IPS-18a (cell line): ENCODE results near the gene ARHGAP24.

Experiments used
- H3K27ac ChIP-seq: one replicate; pipeline ENCODE4 v1.5.1; 2013; ENCODE audit warnings: low read length
- H3K27me3 ChIP-seq: one replicate; pipeline ENCODE4 v1.6.1; 2013; ENCODE audit warnings: mild to moderate bottlenecking, low read length; ENCODE audit not compliant: control insufficient read depth, insufficient read depth
- H3K36me3 ChIP-seq: one replicate; pipeline ENCODE4 v1.6.1; 2013; ENCODE audit warnings: low read depth, low read length; ENCODE audit not compliant: control insufficient read depth
- H3K4me1 ChIP-seq: one replicate; pipeline ENCODE4 v1.6.1; 2013; ENCODE audit warnings: low read depth, low read length; ENCODE audit not compliant: control insufficient read depth
- H3K4me3 ChIP-seq: one replicate; pipeline ENCODE4 v1.5.1; 2013; ENCODE audit warnings: low read length
- H3K9ac ChIP-seq: one replicate; pipeline ENCODE4 v1.6.1; 2013; ENCODE audit warnings: mild to moderate bottlenecking, low read length, moderate library complexity
- H3K9me3 ChIP-seq: one replicate; pipeline ENCODE4 v1.6.1; 2013; ENCODE audit warnings: low read depth, low read length; ENCODE audit not compliant: control insufficient read depth

The ARHGAP24 gene

GRCh38 chr4:86035688-86036087, 560.7 kb downstream of the ARHGAP24 start:
- H3K27ac ChIP-seq = no peak overlapping the region
- no peaks in the 10 kb centered on the region for H3K27me3 ChIP-seq
- H3K36me3 ChIP-seq = no peaks in the 10 kb centered on the region
- no peak overlapping the region for H3K4me3 ChIP-seq
- no peaks in the 10 kb centered on the region for H3K9me3 ChIP-seq
- no peak overlapping the region for H3K9ac ChIP-seq
- no peaks in the 10 kb centered on the region for H3K4me1 ChIP-seq

DNA sequence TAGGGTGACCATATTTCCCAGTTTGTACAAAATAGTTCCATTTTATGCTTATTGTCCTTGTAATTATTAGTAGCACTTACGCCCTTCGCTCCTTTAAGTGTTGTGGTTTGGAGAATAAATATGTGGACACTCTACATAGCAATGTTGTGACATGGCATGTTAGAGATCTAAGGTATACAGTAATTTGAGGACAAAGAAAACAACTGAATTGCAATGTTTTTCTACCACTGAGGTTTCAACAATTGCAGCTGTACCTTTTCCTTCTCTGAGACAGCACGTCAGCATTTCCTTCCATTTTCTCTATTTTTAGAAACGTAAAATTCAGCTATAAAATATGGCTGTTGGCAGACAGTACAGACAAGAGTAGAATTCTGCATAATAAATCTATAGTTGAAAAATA, 561.8 kb downstream of the ARHGAP24 start:
- H3K27ac ChIP-seq = no peak overlapping the region
- H3K9me3 ChIP-seq = no peaks in the 10 kb centered on the region
- H3K9ac ChIP-seq = no peak overlapping the region
- H3K27me3 ChIP-seq = no peaks in the 10 kb centered on the region
- no peaks in the 10 kb centered on the region for H3K36me3 ChIP-seq
- H3K4me3 ChIP-seq = no peak overlapping the region
- H3K4me1 ChIP-seq = no peaks in the 10 kb centered on the region

GRCh38 chr4:86038037-86038436, 563.1 kb downstream of the ARHGAP24 start:
- no peaks in the 10 kb centered on the region for H3K9me3 ChIP-seq
- H3K4me3 ChIP-seq = no peak overlapping the region
- no peak overlapping the region for H3K27ac ChIP-seq
- H3K36me3 ChIP-seq = no peaks in the 10 kb centered on the region
- no peaks in the 10 kb centered on the region for H3K27me3 ChIP-seq
- H3K9ac ChIP-seq = no peak overlapping the region
- H3K4me1 ChIP-seq = no peaks in the 10 kb centered on the region

- Histone ChIP-seq H3K27ac (no peak overlapping the region), H3K4me3 (no peak overlapping the region), H3K9ac (no peak overlapping the region)
Measured at GRCh38 chr4:86043755-86044592, 569.0 kb downstream of the ARHGAP24 start.

GRCh38 chr4:86044593-86044985, 569.6 kb downstream of the ARHGAP24 start:
- no peaks in the 10 kb centered on the region for H3K36me3 ChIP-seq

More at GRCh38 chr4:86043755-86044592, 569.0 kb downstream of the ARHGAP24 start:
- H3K27me3 ChIP-seq = no peaks in the 10 kb centered on the region
- no peaks in the 10 kb centered on the region for H3K9me3 ChIP-seq
- H3K36me3 ChIP-seq = no peaks in the 10 kb centered on the region
- no peaks in the 10 kb centered on the region for H3K4me1 ChIP-seq

DNA sequence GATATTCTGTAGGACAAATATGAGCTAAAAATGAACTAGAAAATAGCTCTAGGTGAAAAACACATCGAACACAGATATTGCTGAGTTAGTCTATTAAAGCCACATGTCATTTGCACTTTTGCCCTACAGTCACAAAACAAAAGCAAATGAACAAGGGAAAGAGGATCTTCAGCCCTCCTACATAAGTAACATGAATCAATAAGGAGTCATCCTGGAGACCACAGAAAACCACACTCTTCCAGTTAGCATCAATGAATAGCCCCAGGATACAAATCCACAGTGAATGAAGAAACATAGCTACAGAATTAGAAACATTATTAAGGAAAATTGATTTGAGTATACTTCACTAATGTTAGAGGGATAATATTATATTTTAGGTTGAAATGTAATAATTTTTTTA, 573.5 kb downstream of the ARHGAP24 start:
- Histone ChIP-seq H3K9ac (no peak overlapping the region), H3K27me3 (no peaks in the 10 kb centered on the region), H3K36me3 (no peaks in the 10 kb centered on the region), H3K27ac (no peak overlapping the region), H3K4me3 (no peak overlapping the region), H3K4me1 (no peaks in the 10 kb centered on the region), H3K9me3 (no peaks in the 10 kb centered on the region)

More at GRCh38 chr4:86044593-86044985, 569.6 kb downstream of the ARHGAP24 start:
- no peak overlapping the region for H3K9ac ChIP-seq
- no peaks in the 10 kb centered on the region for H3K27me3 ChIP-seq
- no peaks in the 10 kb centered on the region for H3K9me3 ChIP-seq
- H3K27ac ChIP-seq = no peak overlapping the region
- no peak overlapping the region for H3K4me3 ChIP-seq
- H3K4me1 ChIP-seq = no peaks in the 10 kb centered on the region

DNA sequence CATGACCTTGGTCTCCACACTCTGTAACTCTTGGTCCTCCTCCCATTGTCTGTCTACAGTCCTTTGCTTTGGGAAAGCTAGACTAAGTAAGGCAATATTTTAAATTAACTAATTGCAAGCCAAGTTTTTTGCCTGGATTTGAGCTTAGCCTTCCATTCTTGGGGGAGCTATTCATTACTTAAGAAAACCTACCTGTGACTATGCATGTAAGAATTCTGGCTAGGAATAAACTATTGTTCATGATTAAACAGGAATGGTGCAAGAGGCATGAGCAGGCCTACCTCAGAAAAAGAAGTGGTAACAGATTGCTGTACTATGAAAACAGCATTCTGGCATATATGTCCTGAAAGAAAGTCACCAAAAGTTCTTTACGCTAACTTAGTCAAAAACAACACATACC, 575.5 kb downstream of the ARHGAP24 start:
- no peak overlapping the region for H3K9ac ChIP-seq
- no peaks in the 10 kb centered on the region for H3K36me3 ChIP-seq
- H3K27ac ChIP-seq = no peak overlapping the region
- no peaks in the 10 kb centered on the region for H3K4me1 ChIP-seq
- no peaks in the 10 kb centered on the region for H3K27me3 ChIP-seq
- H3K9me3 ChIP-seq = no peaks in the 10 kb centered on the region
- H3K4me3 ChIP-seq = no peak overlapping the region
